ENCODE results near the gene PLBD2. TPM values are rescaled to one million over a fixed set of nuclear protein-coding genes. Genes with fewer than 3 reads are reported as not detected.

The PLBD2 gene
- total RNA-seq, 1 experiment from 2014 or later = 22.8 TPM

- no peak for DNase-seq (ENCODE audit: low read depth)
Observed at GRCh38 chr12:113396200-113396599, 37.8 kb downstream of the PLBD2 start.

GRCh38 chr12:113396828-113397496 is 38.6 kb downstream of the PLBD2 start:
- no peak for DNase-seq (ENCODE audit: low read depth)

GRCh38 chr12:113397497-113398197 is 39.3 kb downstream of the PLBD2 start:
- DNase-seq (ENCODE audit: low read depth) = no peak

- no peak for DNase-seq (ENCODE audit: low read depth)
Observed at GRCh38 chr12:113398346-113399290, 40.2 kb downstream of the PLBD2 start.

- DNase-seq (ENCODE audit: low read depth) = no peak
Observed at GRCh38 chr12:113399490-113399889, 41.1 kb downstream of the PLBD2 start.

- DNase-seq (ENCODE audit: low read depth) = no peak
Observed at GRCh38 chr12:113400362-113400761, 42.0 kb downstream of the PLBD2 start.

- no peak for DNase-seq (ENCODE audit: low read depth)
Observed at GRCh38 chr12:113401066-113402000, 42.9 kb downstream of the PLBD2 start.

- no peak for DNase-seq (ENCODE audit: low read depth)
Observed at GRCh38 chr12:113402586-113403260, 44.3 kb downstream of the PLBD2 start.

GRCh38 chr12:113403435-113404415 is 45.3 kb downstream of the PLBD2 start, which contains the start of gene SDS:
SDS (minus strand) TSS chr12:113403887; CDS start chr12:113399708, 4,179 bp downstream.
- peak; percentile 56 for DNase-seq (ENCODE audit: low read depth)

GRCh38 chr12:113405694-113406093 is 47.3 kb downstream of the PLBD2 start:
- no peak for DNase-seq (ENCODE audit: low read depth)

GRCh38 chr12:113407931-113408600 is 49.7 kb downstream of the PLBD2 start:
- DNase-seq (ENCODE audit: low read depth) = peak; percentile 58

GRCh38 chr12:113408756-113409298 is 50.4 kb downstream of the PLBD2 start:
- no peak for DNase-seq (ENCODE audit: low read depth)

GRCh38 chr12:113409462-113410124 is 51.2 kb downstream of the PLBD2 start:
- no peak for DNase-seq (ENCODE audit: low read depth)

- DNase-seq (ENCODE audit: low read depth) = peak; percentile 58
Observed at GRCh38 chr12:113413488-113413939, 55.1 kb downstream of the PLBD2 start.

- no peak for DNase-seq (ENCODE audit: low read depth)
Observed at GRCh38 chr12:113414519-113415038, 56.2 kb downstream of the PLBD2 start.

GRCh38 chr12:113416091-113416754 is 57.8 kb downstream of the PLBD2 start:
- peak; percentile 60 for DNase-seq (ENCODE audit: low read depth)
